GM18861 (cell line): ENCODE measurements around the gene GFPT1.
"Not testable (repeated sequence)": the region's sequence is repeated elsewhere in the genome, so short reads cannot be mapped to it uniquely, and the experiment has no call there.

ENCODE experiments used
- ATAC-seq: cut with Tn5 transposase; IDR thresholded peaks from one replicate; pipeline ENCODE4 v1.9.1; 2021; ENCODE audit not compliant: unreplicated experiment

The GFPT1 gene

DNA sequence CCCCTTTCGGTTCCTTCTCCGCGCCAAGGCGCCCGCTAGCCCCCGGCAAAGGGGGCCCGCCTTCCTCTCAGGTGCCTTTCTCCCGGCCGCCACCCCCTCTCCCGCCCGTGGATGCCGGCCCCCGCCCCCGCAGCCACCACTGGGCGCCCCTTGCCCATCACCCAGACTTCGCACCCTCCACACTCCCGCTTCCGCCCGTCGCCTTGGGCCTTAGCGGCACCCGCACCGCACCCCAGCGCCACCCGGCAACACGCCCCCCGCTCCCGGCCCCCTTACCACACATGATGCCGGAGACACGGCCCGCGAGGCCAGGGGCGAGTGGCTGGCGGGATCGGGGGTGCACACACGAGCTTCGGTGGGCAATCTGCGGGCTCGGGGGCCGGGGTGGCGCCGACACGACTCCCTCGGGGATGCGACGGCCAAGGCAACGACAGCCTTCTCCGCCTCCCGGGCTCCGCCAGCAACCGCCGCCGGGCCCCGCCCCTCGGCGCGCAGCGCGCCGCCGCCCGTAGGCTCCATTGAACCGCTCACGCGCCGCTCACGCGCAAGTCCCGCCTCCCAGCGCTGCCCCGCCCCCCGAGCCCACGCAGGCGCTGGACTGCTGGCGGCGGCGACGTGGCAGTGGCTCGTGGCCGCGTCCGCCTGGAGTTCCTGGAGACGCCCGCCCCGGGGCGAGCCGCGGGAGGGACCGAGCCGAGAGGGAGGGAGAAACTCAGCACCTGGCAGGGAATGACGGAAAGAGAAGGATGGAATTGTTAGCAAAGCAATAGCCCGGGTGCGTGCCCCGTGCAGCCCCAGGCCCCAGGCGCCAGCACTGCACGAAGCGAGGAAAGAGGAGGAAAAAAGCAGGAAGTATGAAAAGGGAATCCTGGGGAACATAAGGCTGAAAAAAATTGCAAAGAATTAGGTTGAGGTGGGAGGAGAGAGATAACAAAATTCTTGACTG is at the start of gene GFPT1:
Gene GFPT1 (minus strand): TSS at position 439 of the 946 bp plus-strand sequence. CDS start 156 bp downstream, at position 283.
- ATAC-seq: peak; percentile 70

DNA sequence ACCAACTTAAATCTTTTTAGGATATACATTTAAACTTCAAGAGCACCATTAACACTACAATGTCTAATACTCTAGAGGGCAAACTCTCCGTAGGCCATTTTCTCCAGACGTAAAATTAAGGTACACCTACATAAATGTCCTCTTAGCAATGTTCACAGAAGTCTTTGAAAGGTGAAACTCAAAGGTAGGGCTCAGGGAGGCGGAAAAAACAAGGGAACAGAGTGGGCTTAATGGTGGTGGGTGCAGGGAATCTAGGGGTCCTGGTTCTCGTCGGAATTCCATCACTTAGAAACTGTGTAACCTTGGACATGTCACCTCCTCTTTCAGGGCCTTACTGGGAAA is 49.5 kb upstream of the GFPT1 start:
- ATAC-seq: no peak

DNA sequence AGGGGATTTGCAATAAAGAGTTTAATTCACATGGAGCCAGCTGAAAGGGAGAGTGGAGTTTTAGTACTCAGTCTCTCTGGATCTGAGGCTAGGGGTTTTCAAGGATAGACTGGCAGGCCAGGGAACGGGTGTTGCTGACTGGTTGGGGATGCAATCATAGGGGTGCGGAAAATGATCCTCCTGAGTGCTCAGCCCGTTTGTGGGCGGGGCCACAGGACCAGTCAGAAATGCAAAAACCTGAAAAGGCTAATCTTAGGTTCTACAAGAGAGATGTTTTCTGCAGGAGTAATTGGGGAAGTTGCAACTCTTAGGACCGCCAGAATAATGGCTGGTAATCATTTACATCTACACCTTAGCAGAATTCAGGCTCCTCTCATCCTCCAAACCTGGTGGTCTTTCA is 47.7 kb upstream of the GFPT1 start:
- ATAC-seq: no peak

DNA sequence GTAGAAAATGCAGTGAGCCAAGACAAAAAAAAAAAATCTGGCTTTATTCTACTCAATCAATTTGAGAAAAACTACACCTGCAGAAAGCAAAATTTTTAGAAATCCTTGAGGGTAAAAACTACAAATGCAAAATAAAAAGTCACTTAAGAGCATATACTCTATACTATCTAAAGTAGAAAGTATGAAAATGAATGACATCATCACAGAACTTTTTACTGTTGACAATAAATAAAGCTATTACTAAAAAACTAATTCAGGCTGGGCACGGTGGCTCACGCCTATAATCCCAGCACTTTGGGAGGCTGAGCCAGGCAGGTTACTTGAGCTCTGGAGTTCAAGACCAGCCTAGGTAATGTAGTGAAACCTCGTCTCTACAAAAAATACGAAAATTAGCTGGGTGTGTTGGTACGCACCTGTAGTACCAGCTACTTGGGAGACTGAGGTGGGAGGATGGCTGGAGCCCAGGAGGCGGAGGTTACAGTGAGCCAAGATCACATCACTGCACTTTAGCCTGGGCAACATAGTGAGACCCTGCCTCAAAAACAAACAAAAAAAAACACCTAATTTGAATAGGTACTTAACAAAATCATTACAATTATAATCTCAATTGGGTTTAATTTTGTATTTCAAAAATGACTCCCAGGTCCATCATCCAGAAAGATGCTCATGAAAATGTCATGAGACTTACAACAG is 42.6 kb upstream of the GFPT1 start:
- ATAC-seq: no peak

DNA sequence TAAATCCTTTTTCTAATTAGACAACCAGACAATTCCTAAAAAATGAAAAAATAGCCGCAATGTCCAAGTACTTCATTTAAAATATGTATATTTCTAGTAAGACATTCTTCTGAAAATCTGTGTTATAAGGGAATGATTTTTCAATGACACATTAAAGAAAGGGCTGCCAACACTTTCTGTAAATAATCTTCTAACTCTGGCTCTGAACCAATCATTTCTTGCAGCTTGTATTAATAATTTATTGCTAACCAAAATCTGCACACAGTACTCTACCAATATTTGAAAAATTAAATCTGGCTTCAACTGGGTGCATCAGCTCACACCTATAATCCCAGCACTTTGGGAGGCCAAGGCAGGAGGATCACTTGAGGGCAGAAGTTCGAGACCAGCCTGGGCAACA is 42.0 kb upstream of the GFPT1 start:
- ATAC-seq: no peak

DNA sequence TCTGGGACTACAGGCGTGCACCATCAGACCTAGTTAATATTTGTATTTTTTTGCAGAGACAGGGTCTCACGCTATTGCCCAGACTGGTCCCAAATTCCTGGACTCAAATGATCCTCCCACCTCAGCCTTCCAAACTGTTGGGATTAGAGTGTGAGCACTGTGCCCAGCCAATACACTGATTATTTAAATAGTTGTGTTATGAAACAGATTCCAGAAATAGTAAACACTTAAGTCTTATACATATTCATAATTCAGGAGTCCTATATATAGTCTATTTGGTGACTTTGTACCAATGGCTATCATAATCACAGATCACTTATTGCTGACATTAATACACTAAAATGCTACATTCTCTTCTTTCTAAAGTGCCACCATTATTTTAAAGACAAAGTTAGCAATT is 37.4 kb upstream of the GFPT1 start:
- ATAC-seq: no peak

DNA sequence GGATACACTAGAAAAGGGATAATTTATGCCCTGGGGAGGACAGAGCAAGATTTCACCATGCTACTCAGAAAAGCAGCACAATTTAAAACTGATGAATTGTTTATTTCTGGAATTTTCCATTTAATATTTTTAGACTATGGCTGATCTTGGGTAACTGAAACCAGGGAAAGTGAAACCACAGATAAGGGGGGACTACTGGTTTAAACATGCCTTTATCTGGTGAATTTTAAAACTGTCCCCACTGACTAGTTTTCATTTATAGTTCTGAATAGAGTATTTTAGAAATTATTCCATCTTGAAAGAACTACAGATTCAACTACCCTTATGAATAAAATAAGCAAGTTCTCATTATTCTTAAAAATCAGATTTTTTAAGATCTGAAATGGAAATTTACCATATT is 35.2 kb upstream of the GFPT1 start:
- no peak for ATAC-seq

DNA sequence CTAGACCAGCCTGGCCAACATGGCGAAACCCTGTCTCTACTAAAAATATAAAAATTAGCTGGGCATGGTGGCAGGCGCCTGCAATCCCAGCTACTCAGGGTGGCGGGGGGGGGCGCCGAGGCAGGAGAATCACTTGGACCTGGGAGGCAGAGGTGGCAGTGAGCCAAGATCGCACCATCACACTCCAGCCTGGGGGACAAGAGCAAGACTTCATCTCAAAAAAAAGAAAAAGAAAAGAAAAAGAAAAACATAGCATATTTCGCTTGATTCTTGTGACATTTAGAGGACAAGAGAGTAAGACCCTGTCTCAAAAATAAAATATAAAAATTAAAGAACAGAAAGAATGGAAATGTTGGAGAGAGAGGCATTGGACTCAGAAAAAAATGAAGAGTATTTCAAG is 32.1 kb upstream of the GFPT1 start:
- ATAC-seq: not testable (repeated sequence)

DNA sequence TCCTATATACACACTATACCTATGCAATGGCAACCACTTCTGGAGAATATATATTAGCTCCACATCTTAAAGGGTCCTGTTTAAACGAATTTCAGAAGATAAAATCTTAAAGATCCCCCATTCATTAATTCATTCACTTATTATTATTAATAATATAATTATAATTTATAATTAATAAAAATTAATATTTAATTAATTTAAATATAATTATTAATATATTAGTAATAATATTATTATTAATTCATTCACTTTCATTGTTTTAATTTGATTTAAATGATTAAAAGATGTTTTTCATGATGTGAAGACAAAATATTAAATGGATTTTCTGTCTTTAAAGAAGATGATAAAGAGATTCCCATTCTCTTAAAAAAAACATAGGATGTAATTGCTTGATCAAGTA is 29.1 kb upstream of the GFPT1 start:
- no peak for ATAC-seq

DNA sequence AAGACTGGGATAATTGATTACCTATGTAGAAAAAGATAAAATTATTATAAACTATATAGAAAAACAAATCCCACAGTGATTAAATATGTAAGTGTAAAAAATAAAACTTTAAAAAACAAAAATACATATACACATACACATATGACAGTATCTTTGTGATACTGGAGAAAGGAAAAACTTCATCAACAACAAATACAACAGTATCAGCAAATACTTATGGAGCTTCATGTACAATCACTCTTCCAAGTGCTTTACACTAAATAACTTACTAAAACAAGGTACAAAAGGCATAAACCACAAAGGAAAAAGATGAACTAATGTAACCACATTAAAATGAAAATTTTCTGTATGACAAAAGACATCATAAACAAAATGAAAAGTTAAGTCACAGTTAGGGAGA is 24.1 kb upstream of the GFPT1 start:
- no peak for ATAC-seq

DNA sequence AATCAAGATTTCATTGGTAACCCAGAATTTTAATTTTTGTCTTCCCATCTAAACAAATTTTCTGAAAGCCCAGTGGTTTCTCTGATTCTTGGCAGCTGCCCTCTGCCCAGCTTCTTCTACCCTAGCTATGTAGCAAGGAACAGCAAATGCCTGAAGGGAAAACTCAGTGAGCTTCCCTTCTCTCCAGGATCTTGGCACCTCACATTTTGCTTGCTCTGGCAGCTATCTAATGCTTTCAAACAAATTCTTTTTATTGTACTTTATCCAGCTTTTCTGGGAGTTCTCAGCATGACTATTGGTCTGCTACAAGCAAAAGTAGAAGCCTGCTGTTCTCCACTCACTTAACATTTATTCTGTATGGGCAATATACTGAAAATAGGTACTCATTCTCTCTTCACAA is 18.3 kb upstream of the GFPT1 start:
- no peak for ATAC-seq

DNA sequence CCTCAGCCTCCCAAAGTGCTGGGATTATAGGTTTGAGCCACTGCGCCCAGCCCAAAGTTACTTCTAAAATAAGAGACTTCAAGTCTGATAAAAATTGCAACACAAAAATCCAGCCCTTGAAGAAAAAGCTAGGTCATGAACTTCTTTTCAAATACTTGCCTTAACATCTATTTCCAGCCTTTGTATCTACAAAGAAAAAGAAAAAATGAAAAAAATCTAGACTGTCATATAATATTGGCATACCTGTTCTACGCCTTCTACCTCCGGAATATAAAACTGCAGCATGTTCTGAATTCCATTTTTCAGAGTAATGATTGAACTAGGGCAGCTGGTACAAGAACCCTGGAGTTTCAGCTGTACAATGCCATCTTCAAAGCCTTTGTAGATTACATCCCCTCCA is 13.1 kb upstream of the GFPT1 start:
- ATAC-seq: no peak

DNA sequence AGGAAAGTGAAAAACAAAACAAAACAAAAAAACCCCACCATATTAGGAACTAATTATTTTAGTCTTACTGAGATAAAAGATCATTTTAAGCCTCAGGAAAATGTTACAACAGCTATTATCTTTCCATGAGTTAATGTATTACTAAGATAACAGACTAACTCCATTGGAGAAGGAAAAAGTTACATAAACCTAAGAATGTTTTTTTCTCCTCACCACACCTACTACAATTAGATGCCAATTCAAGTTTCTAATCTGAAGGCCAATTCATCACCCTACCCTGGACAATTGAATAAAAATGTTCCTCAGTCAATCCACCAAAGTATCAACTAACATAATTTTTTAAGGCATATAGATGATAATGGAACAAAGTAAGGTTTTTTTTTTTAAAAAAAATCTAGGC is 10.2 kb upstream of the GFPT1 start:
- no peak for ATAC-seq

DNA sequence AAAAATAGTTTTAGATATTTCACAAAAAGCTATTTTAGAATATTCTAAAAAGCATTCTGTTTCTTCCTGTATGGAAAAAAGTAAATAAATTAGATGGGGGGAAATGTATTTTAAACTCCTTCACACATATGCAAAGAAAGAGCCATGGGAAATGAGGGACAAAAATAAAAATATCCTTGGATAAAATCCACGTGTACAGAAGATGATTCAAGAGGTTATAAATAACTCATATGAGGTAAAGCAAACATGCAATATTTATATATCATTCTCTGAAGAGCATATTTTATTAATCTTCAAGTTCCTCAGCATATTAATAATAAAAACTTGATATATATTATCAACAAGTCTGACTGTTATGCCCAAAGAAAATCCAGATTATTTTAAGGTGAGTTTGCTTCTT is 8.8 kb upstream of the GFPT1 start:
- no peak for ATAC-seq

DNA sequence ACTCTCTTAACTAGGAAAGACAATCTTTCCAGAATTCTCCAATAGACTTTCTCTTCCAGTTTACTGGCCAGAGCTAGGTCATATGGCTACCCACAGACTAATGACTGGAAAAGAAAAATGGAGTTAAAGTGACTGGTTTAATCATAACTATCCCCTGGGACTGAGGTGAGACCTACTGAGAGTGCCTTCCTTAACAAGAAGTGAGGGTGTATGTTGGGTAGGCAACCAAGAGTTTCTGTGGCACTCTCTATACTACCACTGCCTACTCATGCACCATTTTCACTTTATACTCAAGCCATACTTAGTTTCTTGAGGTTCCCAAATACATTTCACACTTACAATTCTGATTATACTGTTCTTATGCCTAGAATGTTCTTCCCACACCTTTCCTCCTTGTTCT is 6.9 kb upstream of the GFPT1 start:
- ATAC-seq: no peak

DNA sequence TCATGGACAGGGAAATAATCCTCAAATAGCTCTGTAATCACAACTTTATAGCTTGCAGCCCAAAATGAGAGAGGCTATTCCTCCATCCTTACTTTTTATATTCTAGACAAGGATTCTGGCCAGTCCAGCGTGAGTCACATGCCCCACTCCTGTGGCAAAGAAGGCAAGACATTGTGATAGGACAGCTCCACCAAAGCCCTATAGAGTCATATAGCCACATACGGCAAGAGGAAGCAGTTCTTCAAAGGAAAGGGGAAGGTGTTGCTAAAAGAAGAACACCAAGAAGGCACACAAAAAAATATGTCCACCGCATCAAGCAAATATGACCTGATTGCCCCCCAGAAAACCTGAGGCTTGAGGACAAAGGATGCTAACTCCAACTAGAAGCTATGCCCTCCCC is 3.4 kb upstream of the GFPT1 start:
- ATAC-seq: no peak

DNA sequence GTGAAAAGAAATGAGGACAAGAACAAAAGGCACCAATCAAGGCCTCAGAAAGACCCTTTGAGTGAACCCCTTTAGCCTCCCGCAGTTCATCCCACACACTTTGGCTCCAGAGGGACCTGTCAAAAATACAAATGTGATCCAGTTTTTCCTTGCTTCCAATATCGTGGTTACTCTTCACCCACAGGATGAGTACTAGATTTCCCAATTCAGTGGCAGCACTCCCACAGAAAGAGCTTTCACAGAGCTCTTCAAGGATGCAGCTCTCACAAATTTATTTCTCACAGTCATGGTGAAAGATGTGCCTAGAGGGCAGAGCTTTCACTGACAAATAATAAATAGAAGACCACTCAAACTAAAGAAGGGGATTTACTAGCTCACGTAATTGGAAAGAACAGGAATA is 3.0 kb upstream of the GFPT1 start:
- ATAC-seq: no peak

DNA sequence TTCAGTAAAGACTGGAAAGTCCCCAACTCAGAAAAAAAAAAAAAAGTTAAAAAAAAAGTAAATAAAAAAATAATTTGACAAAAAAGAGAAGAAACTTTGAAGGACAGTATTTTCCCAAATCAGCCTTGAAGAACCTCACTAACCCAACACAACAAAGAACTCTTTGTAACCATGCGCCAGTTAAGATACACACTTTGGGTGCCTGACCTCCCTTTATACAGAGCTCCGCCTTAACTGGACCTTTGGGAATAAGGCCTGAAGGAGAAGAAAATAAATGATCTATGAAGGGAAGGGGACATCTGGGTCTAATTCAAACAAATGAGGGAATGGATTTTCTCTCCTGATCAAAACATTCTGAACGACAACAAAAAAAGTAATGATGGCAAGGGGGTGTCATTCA is 2.2 kb upstream of the GFPT1 start:
- ATAC-seq: no peak

DNA sequence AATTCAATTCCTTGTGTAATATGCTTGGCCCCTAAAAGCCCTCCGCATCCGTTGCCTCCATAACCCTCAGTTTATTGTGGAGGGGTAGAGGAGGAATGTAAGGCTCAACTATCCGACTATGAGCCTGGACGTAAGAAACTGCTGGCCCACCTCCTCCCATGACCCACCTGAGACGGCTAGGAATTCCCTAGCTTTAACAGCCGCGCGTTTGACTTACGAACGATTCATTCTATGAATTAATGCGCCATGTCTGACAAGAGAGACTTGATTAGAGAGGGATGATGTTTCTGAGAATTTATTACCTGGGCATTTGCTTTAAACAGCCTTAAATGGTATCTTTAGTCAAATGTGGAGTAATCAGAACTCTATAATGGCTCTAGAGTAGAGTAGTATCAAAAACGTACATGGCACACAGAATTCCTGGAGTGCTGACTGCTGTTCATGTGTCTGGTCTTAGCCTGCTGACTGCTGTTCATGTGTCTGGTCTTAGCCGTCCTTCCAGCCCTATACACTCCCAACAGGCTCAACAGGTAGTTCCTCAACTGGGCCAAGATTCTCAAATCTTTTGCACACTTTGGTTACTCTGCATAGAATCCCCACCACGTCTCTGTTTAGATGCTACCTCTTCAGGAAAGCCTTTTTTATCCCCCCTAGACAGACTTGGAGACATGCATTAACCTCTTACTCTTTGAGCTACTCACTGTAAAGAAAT is 899 bp upstream of the GFPT1 start:
- ATAC-seq: no peak

DNA sequence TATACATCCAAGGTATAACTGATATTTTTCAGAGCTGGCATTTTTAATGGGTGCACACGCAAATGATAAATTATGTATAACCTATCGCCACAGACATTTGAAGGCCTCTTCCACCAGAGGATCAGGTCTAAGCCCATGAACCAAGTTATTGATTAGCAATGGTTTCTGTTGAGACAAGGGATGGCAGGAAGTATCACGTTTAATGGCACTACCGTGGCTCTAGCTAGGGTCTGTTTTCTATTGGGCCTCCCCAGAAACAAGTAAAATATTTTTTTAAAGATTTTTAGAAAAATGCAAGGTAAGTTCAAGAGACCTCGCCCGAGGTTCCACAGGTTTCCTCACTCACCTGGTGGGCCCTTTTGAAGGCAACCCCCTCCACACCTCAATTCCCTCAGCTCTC is 667 bp downstream of the GFPT1 start:
- ATAC-seq: peak; percentile 29

DNA sequence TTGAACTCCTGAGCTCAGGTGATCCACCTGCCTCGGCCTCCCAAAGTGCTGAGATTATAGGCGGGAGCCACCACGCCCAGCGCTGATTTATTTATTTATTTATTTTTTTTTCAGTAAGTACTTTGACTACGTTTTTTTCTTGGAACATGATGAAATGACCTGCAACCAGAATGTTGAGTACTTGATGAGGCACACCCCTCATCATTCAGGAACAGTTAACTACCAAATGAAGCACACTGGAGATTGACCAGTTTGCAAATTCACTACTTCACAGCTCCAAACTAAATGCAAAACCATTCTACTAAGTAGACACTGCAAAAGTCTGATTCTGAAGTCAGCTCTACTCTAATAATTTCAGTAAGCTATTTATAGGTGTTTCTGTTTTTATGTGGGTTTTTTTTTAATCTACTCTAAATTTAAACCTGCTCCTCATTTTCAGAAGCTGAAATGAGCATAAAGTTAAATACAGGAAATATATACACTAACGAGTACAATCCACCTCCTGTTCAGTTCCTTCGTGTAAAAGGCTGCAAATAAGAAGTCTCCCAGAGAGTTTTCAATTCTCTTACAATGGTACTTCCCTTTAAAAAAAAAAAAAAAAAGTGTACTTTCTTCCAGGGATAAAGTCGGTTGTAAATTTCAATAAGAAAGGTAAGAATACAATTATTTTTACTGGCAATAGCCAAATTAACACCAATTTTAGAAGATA is 1.4 kb downstream of the GFPT1 start:
- ATAC-seq: no peak
